Loucy (cell line): Measurements from ENCODE around the gene EHMT2.
A peak's percentile ranks its signal among the peaks of the same experiment; 100 is the strongest.

ENCODE experiments used
- H2AFZ ChIP-seq: fragments of 200-600 bp; sonication (generic); 2 replicates; pipeline ENCODE4 v1.6.0; 2016; ENCODE audit warnings: antibody characterized with exemption, mild to moderate bottlenecking, low read length, moderate library complexity
- H3F3A ChIP-seq: fragments of 200-600 bp; 2 replicates; pipeline ENCODE4 v1.6.0; 2016; ENCODE audit warnings: antibody characterized with exemption, low read depth, mild to moderate bottlenecking
- H3K27me3 ChIP-seq: fragments of 200-600 bp; sonication (generic); 2 replicates; pipeline ENCODE4 v1.6.1; 2014; ENCODE audit warnings: low read length, mild to moderate bottlenecking; ENCODE audit not compliant: insufficient read depth, poor library complexity, severe bottlenecking
- H3K36me3 ChIP-seq: fragments of 200-600 bp; sonication (generic); 2 replicates; pipeline ENCODE4 v1.6.1; 2016; ENCODE audit warnings: low read length; ENCODE audit not compliant: insufficient read depth
- H3K4me1 ChIP-seq: fragments of 200-600 bp; sonication (generic); 2 replicates; pipeline ENCODE4 v1.5.1; 2014; ENCODE audit warnings: low read length, mild to moderate bottlenecking; ENCODE audit not compliant: insufficient read depth, poor library complexity, severe bottlenecking
- H3K4me2 ChIP-seq: fragments of 200-600 bp; sonication (generic); 2 replicates; pipeline ENCODE4 v1.6.0; 2014; ENCODE audit warnings: antibody characterized with exemption, low read length, low read depth, mild to moderate bottlenecking; ENCODE audit not compliant: poor library complexity, severe bottlenecking
- H3K4me3 ChIP-seq: fragments of 200-600 bp; sonication (generic); 2 replicates; pipeline ENCODE4 v1.5.1; 2014; ENCODE audit warnings: low read length, mild to moderate bottlenecking, mixed read lengths; ENCODE audit not compliant: poor library complexity, severe bottlenecking
- H3K79me2 ChIP-seq: fragments of 200-600 bp; sonication (generic); 2 replicates; pipeline ENCODE4 v1.6.1; 2014; ENCODE audit warnings: low read length; ENCODE audit not compliant: insufficient read depth
- H3K9ac ChIP-seq: fragments of 200-600 bp; sonication (generic); 2 replicates; pipeline ENCODE4 v1.6.0; 2014; ENCODE audit warnings: mild to moderate bottlenecking, low read depth, low read length, moderate library complexity; ENCODE audit not compliant: poor library complexity, severe bottlenecking
- H3K9me2 ChIP-seq: fragments of 200-600 bp; sonication (generic); replicated peaks from 2 replicates; pipeline ENCODE4 v1.6.1; 2016; ENCODE audit warnings: low read depth, low read length, mixed read lengths
- H3K9me3 ChIP-seq: fragments of 200-600 bp; sonication (generic); 2 replicates; pipeline ENCODE4 v1.6.1; 2014; ENCODE audit warnings: mild to moderate bottlenecking, antibody characterized with exemption, low read length, low read depth; ENCODE audit not compliant: insufficient read depth
- H4K20me1 ChIP-seq: fragments of 200-600 bp; sonication (generic); 2 replicates; pipeline ENCODE4 v1.6.0; 2014; ENCODE audit warnings: antibody characterized with exemption, low read length, mild to moderate bottlenecking; ENCODE audit not compliant: insufficient read depth, poor library complexity, severe bottlenecking
- CTCF ChIP-seq: fragments of 200-600 bp; sonication (generic); conservative IDR thresholded peaks from 2 replicates; pipeline ENCODE4 v1.5.1; 2014; ENCODE audit warnings: mild to moderate bottlenecking, antibody characterized with exemption, low read length
- EZH2phosphoT487 ChIP-seq: fragments of 200-600 bp; IDR thresholded peaks from 2 replicates; pipeline ENCODE4 v1.6.1; 2018; ENCODE audit warnings: antibody characterized with exemption, mild to moderate bottlenecking, moderate library complexity, borderline replicate concordance

Gene EHMT2

GRCh38 chr6:31901953-31902643 lies 4.6 kb upstream of the EHMT2 start, which contains the start of gene ZBTB12:
Gene ZBTB12 (minus strand): TSS chr6:31902086. CDS start chr6:31901305, 781 bp downstream.
- Histone ChIP-seq H2AFZ (peak within 1 kb of the TSS; percentile 77), H3K79me2 (peaks cover 42% of the 10 kb centered on the region), H3K36me3 (no peaks in the 10 kb centered on the region), H3K27me3 (peaks cover 3% of the 10 kb centered on the region), H3K4me1 (peaks cover 22% of the 10 kb centered on the region), H3F3A (no peaks in the 10 kb centered on the region), H3K4me3 (peak within 1 kb of the TSS; percentile 81), H3K9me3 (no peaks in the 10 kb centered on the region), H3K9me2 (no peaks in the 10 kb centered on the region), H3K9ac (peak within 1 kb of the TSS; percentile 80), H3K4me2 (peak within 1 kb of the TSS; percentile 86), H4K20me1 (peaks cover 7% of the 10 kb centered on the region)
- TF ChIP-seq EZH2phosphoT487 = no peak
- no peak for TF ChIP-seq CTCF

DNA sequence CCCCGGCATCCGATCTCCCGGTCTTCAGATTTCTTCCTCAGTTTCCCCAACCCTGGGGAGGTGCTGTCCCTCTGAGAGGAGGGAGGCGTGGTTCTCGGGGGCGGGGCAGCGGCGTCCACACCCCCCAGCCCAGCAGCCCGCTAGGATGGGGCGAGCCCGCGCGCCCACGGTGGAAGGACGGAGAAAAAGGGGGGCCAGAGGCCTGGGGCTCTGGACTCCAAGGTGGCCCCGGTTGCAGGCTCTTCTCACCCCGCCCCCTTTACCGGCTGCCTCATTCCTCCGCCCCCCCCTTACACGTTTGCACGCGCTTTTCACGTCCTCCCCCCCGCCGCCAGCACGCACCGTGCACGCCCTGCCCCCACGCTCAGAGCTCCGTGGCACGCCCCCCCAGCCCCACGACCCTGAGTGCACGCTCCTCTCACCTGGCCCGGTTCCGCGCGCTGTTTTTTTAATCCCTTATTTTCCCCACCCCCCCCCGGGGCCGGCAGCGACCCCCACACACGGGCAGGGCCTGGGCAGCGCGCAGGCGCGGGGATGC lies 4.0 kb upstream of the EHMT2 start:
- peaks cover 14% of the 10 kb centered on the region for H4K20me1 ChIP-seq
- peak overlapping the region; percentile 80 for H3K9ac ChIP-seq
- peak overlapping the region; percentile 77 for H2AFZ ChIP-seq
- TF ChIP-seq EZH2phosphoT487 (no peak), CTCF (no peak)
- H3K36me3 ChIP-seq = no peaks in the 10 kb centered on the region
- H3K9me3 ChIP-seq = no peaks in the 10 kb centered on the region
- H3K9me2 ChIP-seq = no peaks in the 10 kb centered on the region
- H3K4me3 ChIP-seq = peak overlapping the region; percentile 81
- H3K27me3 ChIP-seq = peaks cover 4% of the 10 kb centered on the region
- peaks cover 25% of the 10 kb centered on the region for H3K4me1 ChIP-seq
- H3F3A ChIP-seq = no peaks in the 10 kb centered on the region
- peaks cover 48% of the 10 kb centered on the region for H3K79me2 ChIP-seq
- peak overlapping the region; percentile 86 for H3K4me2 ChIP-seq

DNA sequence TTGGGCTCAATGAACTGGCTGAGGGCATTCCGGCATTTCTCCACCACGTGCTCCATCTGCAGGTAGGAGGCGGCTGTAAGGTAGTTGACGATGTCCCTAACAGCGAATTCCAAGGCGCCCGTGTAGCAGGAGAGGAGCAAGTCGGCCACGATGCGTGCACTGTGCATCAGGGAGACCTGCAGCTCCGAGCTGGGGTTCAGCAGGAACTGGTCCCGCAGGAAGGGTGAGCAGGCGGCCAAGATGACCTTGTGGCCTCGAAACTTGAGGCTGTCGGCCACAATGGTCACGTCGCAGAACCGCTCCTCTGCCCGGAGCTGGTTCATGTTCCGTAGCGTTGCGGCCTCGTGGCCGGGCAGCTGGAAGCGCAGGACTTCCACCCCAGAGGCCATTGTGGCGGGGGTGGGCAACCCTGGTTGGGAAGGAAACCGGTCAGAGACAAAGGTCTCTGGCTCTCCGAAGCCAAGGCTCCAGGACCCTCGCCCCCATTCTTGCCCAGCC lies 3.5 kb upstream of the EHMT2 start:
- H3F3A ChIP-seq = no peaks in the 10 kb centered on the region
- H2AFZ ChIP-seq = no peak overlapping the region
- H3K4me2 ChIP-seq = peak overlapping the region; percentile 86
- TF ChIP-seq CTCF (no peak), EZH2phosphoT487 (no peak)
- no peaks in the 10 kb centered on the region for H3K9me2 ChIP-seq
- peak overlapping the region; percentile 80 for H3K9ac ChIP-seq
- peaks cover 4% of the 10 kb centered on the region for H3K27me3 ChIP-seq
- H3K36me3 ChIP-seq = no peaks in the 10 kb centered on the region
- peaks cover 30% of the 10 kb centered on the region for H3K4me1 ChIP-seq
- no peaks in the 10 kb centered on the region for H3K9me3 ChIP-seq
- peaks cover 17% of the 10 kb centered on the region for H4K20me1 ChIP-seq
- peaks cover 53% of the 10 kb centered on the region for H3K79me2 ChIP-seq
- H3K4me3 ChIP-seq = peak overlapping the region; percentile 81
